ENCODE results near the gene RBBP8.

DNA sequence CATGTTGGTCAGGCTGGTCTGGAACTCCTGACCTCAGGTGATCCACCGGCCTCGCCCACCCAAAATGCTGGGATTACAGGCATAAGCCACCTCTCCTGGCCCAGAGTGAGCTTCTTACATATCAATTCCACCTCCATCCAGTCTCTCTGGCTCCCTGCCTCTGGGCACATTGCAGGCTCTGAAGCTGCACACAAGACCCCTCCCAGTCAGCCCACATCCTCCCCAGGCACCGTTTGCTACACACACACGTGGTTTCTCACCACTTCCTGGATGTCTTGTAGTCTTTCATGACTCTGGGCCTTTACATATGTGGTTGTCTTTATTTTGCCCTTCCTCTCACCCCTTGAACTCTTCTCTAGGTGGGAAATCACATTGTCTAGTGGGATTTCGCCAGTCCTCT is 138.2 kb downstream of the RBBP8 start:
- no peak for TF ChIP-seq CREB5 (CRISPR knock-in tag; IDR thresholded peaks at IDR 0.05; ENCODE audit: low read depth)
- TF ChIP-seq TSHZ2 (CRISPR knock-in tag; IDR thresholded peaks at IDR 0.05) = no peak
- TF ChIP-seq POU6F1 (CRISPR knock-in tag; IDR thresholded peaks at IDR 0.05; ENCODE audit: borderline replicate concordance, low read depth) = no peak
- no peak for TF ChIP-seq ARNTL (CRISPR knock-in tag; IDR thresholded peaks at IDR 0.05; ENCODE audit: borderline replicate concordance, low read depth)
- TF ChIP-seq, protein P1, sequence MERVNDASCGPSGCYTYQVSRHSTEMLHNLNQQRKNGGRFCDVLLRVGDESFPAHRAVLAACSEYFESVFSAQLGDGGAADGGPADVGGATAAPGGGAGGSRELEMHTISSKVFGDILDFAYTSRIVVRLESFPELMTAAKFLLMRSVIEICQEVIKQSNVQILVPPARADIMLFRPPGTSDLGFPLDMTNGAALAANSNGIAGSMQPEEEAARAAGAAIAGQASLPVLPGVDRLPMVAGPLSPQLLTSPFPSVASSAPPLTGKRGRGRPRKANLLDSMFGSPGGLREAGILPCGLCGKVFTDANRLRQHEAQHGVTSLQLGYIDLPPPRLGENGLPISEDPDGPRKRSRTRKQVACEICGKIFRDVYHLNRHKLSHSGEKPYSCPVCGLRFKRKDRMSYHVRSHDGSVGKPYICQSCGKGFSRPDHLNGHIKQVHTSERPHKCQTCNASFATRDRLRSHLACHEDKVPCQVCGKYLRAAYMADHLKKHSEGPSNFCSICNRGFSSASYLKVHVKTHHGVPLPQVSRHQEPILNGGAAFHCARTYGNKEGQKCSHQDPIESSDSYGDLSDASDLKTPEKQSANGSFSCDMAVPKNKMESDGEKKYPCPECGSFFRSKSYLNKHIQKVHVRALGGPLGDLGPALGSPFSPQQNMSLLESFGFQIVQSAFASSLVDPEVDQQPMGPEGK (CRISPR knock-in tag; IDR thresholded peaks at IDR 0.05; ENCODE audit: borderline replicate concordance) = no peak
- TF ChIP-seq ZFP3 (CRISPR knock-in tag; IDR thresholded peaks at IDR 0.05) = no peak
- no peak for TF ChIP-seq GLIS3 (CRISPR knock-in tag; IDR thresholded peaks at IDR 0.05)
- no peak for TF ChIP-seq SNAI2 (CRISPR knock-in tag; IDR thresholded peaks at IDR 0.05)
- no peak for TF ChIP-seq TCF4 (CRISPR knock-in tag; IDR thresholded peaks at IDR 0.05; ENCODE audit: borderline replicate concordance)
- no peak for TF ChIP-seq ISL1 (CRISPR knock-in tag; IDR thresholded peaks at IDR 0.05)
- TF ChIP-seq ZFP30 (CRISPR knock-in tag; IDR thresholded peaks at IDR 0.05) = no peak
- TF ChIP-seq RARB (CRISPR knock-in tag; IDR thresholded peaks at IDR 0.05) = no peak
- TF ChIP-seq CSDC2 (CRISPR knock-in tag; IDR thresholded peaks at IDR 0.05) = no peak
- TF ChIP-seq ZC3H10 (CRISPR knock-in tag; IDR thresholded peaks at IDR 0.05) = no peak

Data from SK-N-SH treated with all-trans-retinoic acid at 6 μM for 48 hours (cell line).